H1 (cell line): ENCODE results near the gene UGT1A10. TPM values are rescaled to one million over a fixed set of nuclear protein-coding genes. Genes with fewer than 3 reads are reported as not detected.

Source experiments
- CTCF ChIA-PET: fragments of 300-600 bp; sonication (Branson Sonifier 250); formaldehyde crosslinking; loops from one replicate; lab custom pipeline; 2021; ENCODE audit not compliant: partially characterized antibody; lab: Charles Lee
- POLR2A ChIA-PET: fragments of 300-600 bp; sonication (Branson Sonifier 250); formaldehyde crosslinking; loops from one replicate; lab custom pipeline; 2021; ENCODE audit warnings: inconsistent platforms; ENCODE audit not compliant: partially characterized antibody; lab: Charles Lee
- DNase-seq, 2 experiments: peaks; one replicate each; pipeline versions ENCODE4 v3.0.0 to v3.0.0-alpha.2; 2010 to 2022; ENCODE audit warnings: low spot score in 2 of 2, low read depth in 1 of 2, mixed read lengths in 1 of 2
- FAIRE-seq: peaks from 2 replicates; lab custom pipeline; 2011; peaks lifted over from hg19 to GRCh38; lab: Jason Lieb, UNC
- H2AFZ ChIP-seq: 2 replicates; pipeline ENCODE4 v1.8.1; 2012; ENCODE audit warnings: low read length, inconsistent platforms
- H2AK5ac ChIP-seq: 2 replicates; pipeline ENCODE4 v1.6.1; 2013; ENCODE audit warnings: low read depth, low read length
- H2BK120ac ChIP-seq: replicated peaks from 2 replicates; pipeline ENCODE3; 2013; ENCODE audit warnings: low read depth, low read length, inconsistent platforms
- H2BK12ac ChIP-seq: 2 replicates; pipeline ENCODE4 v1.6.1; 2013; ENCODE audit warnings: low read depth, low read length
- H2BK15ac ChIP-seq: 2 replicates; pipeline ENCODE4 v1.6.1; 2013; ENCODE audit warnings: low read length
- H2BK20ac ChIP-seq: 2 replicates; pipeline ENCODE4 v1.6.1; 2013; ENCODE audit warnings: low read length
- H2BK5ac ChIP-seq: 2 replicates; pipeline ENCODE4 v1.6.1; 2013; ENCODE audit warnings: low read depth, low read length
- H3K14ac ChIP-seq: 2 replicates; pipeline ENCODE4 v1.6.1; 2013; ENCODE audit warnings: inconsistent platforms; ENCODE audit not compliant: insufficient read length
- H3K18ac ChIP-seq: 2 replicates; pipeline ENCODE4 v1.6.1; 2013; ENCODE audit warnings: low read length; ENCODE audit errors: extremely low read depth
- H3K23ac ChIP-seq: 2 replicates; pipeline ENCODE4 v1.6.1; 2013; ENCODE audit warnings: inconsistent platforms; ENCODE audit not compliant: insufficient read length
- H3K23me2 ChIP-seq: 2 replicates; pipeline ENCODE4 v1.6.1; 2013; ENCODE audit warnings: low read depth, low read length
- H3K27ac ChIP-seq: 2 replicates; pipeline ENCODE4 v1.6.1; 2011; ENCODE audit warnings: low read depth, low read length, inconsistent platforms
- H3K27me3 ChIP-seq, 4 experiments: replicated peaks in 1 of 4; 1 replicate in 1 of 4; 2 replicates in 3 of 4; pipeline versions ENCODE4 v1.6.1 to v1.8.1; 2011 to 2013; ENCODE audit warnings: low read length in 3 of 4, mild to moderate bottlenecking in 3 of 4, inconsistent platforms in 2 of 4, mixed read lengths in 2 of 4, moderate library complexity in 1 of 4; ENCODE audit not compliant: control insufficient read depth in 3 of 4, insufficient read depth in 3 of 4; ENCODE audit errors: extremely low read depth in 1 of 4
- H3K36me3 ChIP-seq, 4 experiments: 2 replicates each; pipeline versions ENCODE4 v1.6.1 to v1.8.1; 2011 to 2013; ENCODE audit warnings: mild to moderate bottlenecking in 4 of 4, low read length in 3 of 4, moderate library complexity in 2 of 4, control low read depth in 1 of 4, inconsistent platforms in 1 of 4; ENCODE audit not compliant: insufficient read depth in 4 of 4, control insufficient read depth in 2 of 4
- H3K4ac ChIP-seq: replicated peaks from 2 replicates; pipeline ENCODE3; 2013; ENCODE audit warnings: low read length, low read depth, mixed read lengths, inconsistent platforms; ENCODE audit not compliant: insufficient read length
- H3K4me1 ChIP-seq, 4 experiments: replicated peaks in 1 of 4; 1 replicate in 1 of 4; 2 replicates in 3 of 4; pipeline versions ENCODE4 v1.6.1 to v1.8.1; 2011 to 2013; ENCODE audit warnings: low read length in 3 of 4, inconsistent platforms in 2 of 4, mixed read lengths in 1 of 4; ENCODE audit not compliant: insufficient read depth in 4 of 4, control insufficient read depth in 3 of 4
- H3K4me2 ChIP-seq, 2 experiments: 2 replicates each; pipeline versions ENCODE4 v1.6.1 to v1.8.1; 2011 to 2013; ENCODE audit warnings: low read depth in 2 of 2, low read length in 2 of 2, control low read depth in 1 of 2, inconsistent platforms in 1 of 2, mild to moderate bottlenecking in 1 of 2; ENCODE audit not compliant: insufficient read depth in 1 of 2
- H3K4me3 ChIP-seq, 4 experiments: fragments of 200-600, 300-600 bp in 1 of 4; sonication (generic), shearing (Covaris generic), sonication (Bioruptor Twin) in 1 of 4; 2 replicates each; pipeline versions ENCODE4 v1.5.1 to v1.8.1; 2011 to 2016; ENCODE audit warnings: low read length in 4 of 4, low read depth in 3 of 4, control low read depth in 2 of 4, inconsistent platforms in 2 of 4, mild to moderate bottlenecking in 2 of 4, mixed read lengths in 1 of 4, moderate library complexity in 1 of 4; ENCODE audit not compliant: insufficient read depth in 2 of 4; ENCODE audit errors: extremely low read depth in 1 of 4
- H3K56ac ChIP-seq: replicated peaks from 2 replicates; pipeline ENCODE3; 2013; ENCODE audit warnings: low read depth, mild to moderate bottlenecking, mixed read lengths, low read length, inconsistent platforms; ENCODE audit not compliant: insufficient read length
- H3K79me1 ChIP-seq: 2 replicates; pipeline ENCODE4 v1.6.1; 2013; ENCODE audit warnings: low read depth, low read length, control low read depth
- H3K79me2 ChIP-seq, 2 experiments: 2 replicates each; pipeline versions ENCODE4 v1.6.1 to v1.8.1; 2012 to 2013; ENCODE audit warnings: low read length in 2 of 2, mild to moderate bottlenecking in 2 of 2, inconsistent platforms in 1 of 2; ENCODE audit not compliant: insufficient read depth in 2 of 2, control insufficient read depth in 1 of 2
- H3K9ac ChIP-seq, 4 experiments: replicated peaks in 1 of 4; 1 replicate in 1 of 4; 2 replicates in 3 of 4; pipeline versions ENCODE4 v1.6.1 to v1.8.1; 2011 to 2013; ENCODE audit warnings: low read depth in 3 of 4, low read length in 3 of 4, control low read depth in 2 of 4, mild to moderate bottlenecking in 2 of 4, moderate library complexity in 2 of 4, inconsistent platforms in 1 of 4; ENCODE audit errors: extremely low read depth in 1 of 4
- H3K9me3 ChIP-seq, 2 experiments: 2 replicates each; pipeline versions ENCODE4 v1.6.1 to v1.8.1; 2012 to 2013; ENCODE audit warnings: mild to moderate bottlenecking in 2 of 2, moderate library complexity in 2 of 2, control low read depth in 1 of 2, inconsistent platforms in 1 of 2, low read depth in 1 of 2, low read length in 1 of 2, mixed read lengths in 1 of 2; ENCODE audit not compliant: insufficient read depth in 2 of 2
- H4K20me1 ChIP-seq, 2 experiments: replicated peaks in 1 of 2; 2 replicates each; pipeline versions ENCODE3 to v1.8.1; 2011 to 2013; ENCODE audit warnings: inconsistent platforms in 2 of 2, low read length in 2 of 2, mild to moderate bottlenecking in 1 of 2; ENCODE audit not compliant: insufficient read depth in 2 of 2, control insufficient read depth in 1 of 2
- H4K5ac ChIP-seq: 2 replicates; pipeline ENCODE4 v1.6.1; 2013; ENCODE audit warnings: low read length, low read depth, mixed read lengths, inconsistent platforms; ENCODE audit not compliant: insufficient read length
- H4K8ac ChIP-seq: 2 replicates; pipeline ENCODE4 v1.8.0; 2013; ENCODE audit warnings: mild to moderate bottlenecking, moderate library complexity, low read length, inconsistent platforms; ENCODE audit not compliant: insufficient read depth; ENCODE audit errors: extremely low read depth
- H4K91ac ChIP-seq: replicated peaks from 2 replicates; pipeline ENCODE3; 2013; ENCODE audit warnings: low read length, mixed read lengths, inconsistent platforms; ENCODE audit not compliant: insufficient read length
- EP300 ChIP-seq, 2 experiments: IDR thresholded peaks; 1 replicate in 1 of 2; 2 replicates in 1 of 2; pipeline ENCODE4 v1.6.1; 2011 to 2012; ENCODE audit warnings: low read depth in 2 of 2, low read length in 2 of 2, mild to moderate bottlenecking in 2 of 2, borderline replicate concordance in 1 of 2, inconsistent platforms in 1 of 2, moderate library complexity in 1 of 2
- FOSL1 ChIP-seq: IDR thresholded peaks from 2 replicates; pipeline ENCODE4 v1.6.1; 2011; ENCODE audit warnings: mild to moderate bottlenecking, low read depth, low read length, moderate library complexity; ENCODE audit not compliant: insufficient read depth
- GABPA ChIP-seq: IDR thresholded peaks from 2 replicates; pipeline ENCODE4 v1.6.1; 2011; ENCODE audit warnings: mild to moderate bottlenecking, low read length, moderate library complexity, borderline replicate concordance; ENCODE audit not compliant: insufficient read depth
- POLR2A ChIP-seq, 2 experiments: IDR thresholded peaks; 1 replicate in 1 of 2; 2 replicates in 1 of 2; pipeline ENCODE4 v1.6.1; 2011; ENCODE audit warnings: low read depth in 2 of 2, low read length in 2 of 2, mild to moderate bottlenecking in 2 of 2; ENCODE audit errors: control extremely low read depth in 1 of 2
- RFX5 ChIP-seq: IDR thresholded peaks from 2 replicates; pipeline ENCODE4 v1.6.1; 2011; ENCODE audit warnings: low read depth, low read length, improper control_type of control experiment, borderline replicate concordance
- SAP30 ChIP-seq: fragments of 300-600 bp; sonication (generic); IDR thresholded peaks from 2 replicates; pipeline ENCODE4 v1.7.1; 2012; ENCODE audit warnings: low read length, moderate library complexity, mild to moderate bottlenecking, inconsistent platforms; ENCODE audit not compliant: insufficient read depth, insufficient replicate concordance
- SP2 ChIP-seq: IDR thresholded peaks from 2 replicates; pipeline ENCODE4 v1.6.1; 2012; ENCODE audit warnings: mild to moderate bottlenecking, low read length, inconsistent platforms
- WGBS, 2 experiments: shearing (Covaris generic) in 1 of 2; methylation state at CpG; one replicate each; pipeline versions ENCODE4 v1.1.6 to v1.1.7; 2013 to 2015; ENCODE audit warnings: low lambda C conversion rate in 2 of 2, mixed read lengths in 2 of 2, inconsistent platforms in 1 of 2, low coverage in 1 of 2, missing lambda C conversion rate in 1 of 2; ENCODE audit not compliant: insufficient replicate concordance in 2 of 2, insufficient coverage in 1 of 2, insufficient read length in 1 of 2; ENCODE audit errors: extremely low coverage in 1 of 2, missing lambda C conversion rate in 1 of 2; 5-methylcytosine and 5-hydroxymethylcytosine counted together
- polyA plus RNA-seq, 7 experiments: library from polyadenylated mRNA; depleted of rRNA in 3 of 7; stranded (reverse) in 5 of 7; unstranded in 2 of 7; fragments of >200 nt in 5 of 7; fragments of 200-250 nt in 2 of 7; gene quantifications; 1 replicate in 5 of 7; 2 replicates in 1 of 7; 4 replicates in 1 of 7; pipeline versions ENCODE4 v1.2.1 to v1.2.3, GENCODE V29; 2011 to 2013; ENCODE audit warnings: missing spikeins in 2 of 7, mixed read lengths in 2 of 7
- total RNA-seq: library from RNA; stranded (reverse); fragmentation: NEBNext Ultra II Directional; extraction: Animal tissue kit (Norgen Biotek cat#: 25700); gene quantifications from 2 replicates; pipeline ENCODE4 v1.2.1, GENCODE V29; 2021

The UGT1A10 gene
- total and polyA plus RNA-seq, 2 of the 8 experiments (the other 6 are each of a cell fraction or from before 2014, with no cell fraction given): not detected

DNA sequence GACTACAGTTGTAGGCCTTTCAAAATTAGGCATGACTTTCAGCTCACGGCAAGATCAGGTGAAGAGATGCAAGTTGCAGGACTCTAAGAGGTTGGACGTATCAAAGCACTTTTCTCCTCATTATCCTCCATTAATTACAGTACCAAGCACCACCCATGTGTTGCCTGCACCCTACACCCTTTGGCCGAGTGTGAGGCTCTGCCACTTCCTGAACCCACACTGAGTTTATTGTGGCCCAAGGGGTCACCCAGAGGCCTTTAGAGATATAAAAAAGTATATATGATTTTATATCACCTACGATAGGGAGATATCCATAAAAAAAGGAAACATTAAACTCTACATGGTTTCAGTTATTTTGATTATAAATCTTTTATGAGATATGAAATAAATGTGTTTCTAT, 16.0 kb upstream of the UGT1A10 start:
- TF ChIP-seq EP300 (IDR thresholded peaks at IDR 0.05; ENCODE audit: borderline replicate concordance in 1 of 2, low read depth in 2 of 2, low read length in 2 of 2) (no peak), POLR2A (IDR thresholded peaks at IDR 0.05; ENCODE audit: control extremely low read depth in 1 of 2, low read depth in 2 of 2, low read length in 2 of 2) (no peak), RFX5 (no peak), FOSL1 (no peak), SAP30 (no peak), GABPA (no peak), SP2 (no peak)
- H3K4me3 ChIP-seq: no peak overlapping the region
- no peak overlapping the region for H4K5ac ChIP-seq
- no peaks in the 10 kb centered on the region for H3K27me3 ChIP-seq
- no peak for FAIRE-seq
- no peak overlapping the region for H3K27ac ChIP-seq
- no peak overlapping the region for H2BK12ac ChIP-seq
- WGBS, 2 experiments: 88% methylated on average over 4 of the region's 4 CpGs; no CpG with 5 or more reads in 1 of the 2 experiments
- H4K20me1 ChIP-seq: no peaks in the 10 kb centered on the region
- H3K4me1 ChIP-seq: no peaks in the 10 kb centered on the region
- no peak overlapping the region for H3K56ac ChIP-seq
- no peak overlapping the region for H3K18ac ChIP-seq
- CTCF ChIA-PET: no interaction called here
- POLR2A ChIA-PET: no interaction called here
- H2BK120ac ChIP-seq: no peak overlapping the region
- H2BK5ac ChIP-seq: no peak overlapping the region
- no peak overlapping the region for H3K4ac ChIP-seq
- DNase-seq: no peak
- H2AK5ac ChIP-seq: no peak overlapping the region
- no peak overlapping the region for H2AFZ ChIP-seq
- no peaks in the 10 kb centered on the region for H3K9me3 ChIP-seq
- H3K79me1 ChIP-seq: no peaks in the 10 kb centered on the region
- no peak overlapping the region for H4K8ac ChIP-seq
- no peaks in the 10 kb centered on the region for H3K36me3 ChIP-seq
- no peak overlapping the region for H2BK15ac ChIP-seq
- no peak overlapping the region for H3K14ac ChIP-seq
- H2BK20ac ChIP-seq: no peak overlapping the region
- H3K23ac ChIP-seq: no peak overlapping the region
- H3K4me2 ChIP-seq: no peak overlapping the region
- no peak overlapping the region for H3K9ac ChIP-seq
- H3K23me2 ChIP-seq: no peaks in the 10 kb centered on the region
- H4K91ac ChIP-seq: no peak overlapping the region
- H3K79me2 ChIP-seq: no peaks in the 10 kb centered on the region
